A549 (cell line): Measurements from ENCODE around the gene LRRC63.

ENCODE experiments used
- BHLHE40 ChIP-seq: IDR thresholded peaks from 2 replicates; pipeline ENCODE4 v1.6.1; 2012; ENCODE audit warnings: low read depth, low read length, inconsistent platforms
- CHD2 ChIP-seq: fragments of 150-350 bp; IDR thresholded peaks from 2 replicates; pipeline ENCODE4 v1.6.1; 2014; ENCODE audit warnings: low read length; ENCODE audit not compliant: partially characterized antibody
- CTCF ChIP-seq: fragments of >200 bp; sonication (Bioruptor Twin); formaldehyde crosslinking; IDR thresholded peaks from 3 replicates; pipeline ENCODE4 v1.5.1; 2016
- EP300 ChIP-seq, 2 experiments: fragments of >200 bp; sonication (Bioruptor Twin); formaldehyde crosslinking; IDR thresholded peaks; 2 replicates in 1 of 2; 3 replicates in 1 of 2; pipeline ENCODE4 v1.6.1; 2016 to 2017
- FOXS1 ChIP-seq: fragments of 250-450 bp; sonication (Bioruptor Pico); IDR thresholded peaks from 2 replicates; pipeline ENCODE4 v1.5.0; 2020; ENCODE audit warnings: mild to moderate bottlenecking, moderate library complexity
- ZC3H11A ChIP-seq: fragments of 450-650 bp; IDR thresholded peaks from 2 replicates; pipeline ENCODE4 v1.6.1; 2014; ENCODE audit warnings: antibody characterized with exemption, mild to moderate bottlenecking
- TF ChIP-seq, protein P1 (sequence below): fragments of 250-450 bp; sonication (Bioruptor Pico); IDR thresholded peaks from 2 replicates; pipeline ENCODE4 v1.5.0; 2021; ENCODE audit warnings: mild to moderate bottlenecking, moderate library complexity, borderline replicate concordance

DNA sequence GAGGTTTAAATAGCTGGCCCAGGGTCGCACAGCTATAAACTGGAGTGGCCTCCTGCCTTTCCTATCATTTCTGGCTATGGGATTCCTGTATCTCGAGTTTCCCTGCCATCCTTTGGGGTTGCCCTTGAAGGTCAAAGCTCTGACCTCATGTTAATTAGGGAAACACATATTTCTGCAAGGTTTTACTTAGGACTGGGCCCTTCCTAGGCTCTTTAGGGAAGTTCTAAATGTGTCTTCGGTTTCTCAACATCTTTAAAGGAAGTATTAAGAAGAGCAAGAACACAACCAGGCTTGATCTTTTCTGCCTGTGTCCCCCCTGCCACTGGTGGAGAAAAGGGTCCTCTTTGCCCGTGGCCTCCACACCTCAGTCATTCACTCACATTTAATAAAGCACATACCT is 40.5 kb upstream of the LRRC63 start:
- TF ChIP-seq, protein P1, sequence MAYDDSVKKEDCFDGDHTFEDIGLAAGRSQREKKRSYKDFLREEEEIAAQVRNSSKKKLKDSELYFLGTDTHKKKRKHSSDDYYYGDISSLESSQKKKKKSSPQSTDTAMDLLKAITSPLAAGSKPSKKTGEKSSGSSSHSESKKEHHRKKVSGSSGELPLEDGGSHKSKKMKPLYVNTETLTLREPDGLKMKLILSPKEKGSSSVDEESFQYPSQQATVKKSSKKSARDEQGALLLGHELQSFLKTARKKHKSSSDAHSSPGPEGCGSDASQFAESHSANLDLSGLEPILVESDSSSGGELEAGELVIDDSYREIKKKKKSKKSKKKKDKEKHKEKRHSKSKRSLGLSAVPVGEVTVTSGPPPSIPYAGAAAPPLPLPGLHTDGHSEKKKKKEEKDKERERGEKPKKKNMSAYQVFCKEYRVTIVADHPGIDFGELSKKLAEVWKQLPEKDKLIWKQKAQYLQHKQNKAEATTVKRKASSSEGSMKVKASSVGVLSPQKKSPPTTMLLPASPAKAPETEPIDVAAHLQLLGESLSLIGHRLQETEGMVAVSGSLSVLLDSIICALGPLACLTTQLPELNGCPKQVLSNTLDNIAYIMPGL (CRISPR knock-in tag), result no peak
- no peak for TF ChIP-seq CTCF
- no peak for TF ChIP-seq FOXS1 (CRISPR knock-in tag)
- TF ChIP-seq BHLHE40, result no peak
- no peak for TF ChIP-seq EP300 (IDR thresholded peaks at IDR 0.05)
- no peak for TF ChIP-seq ZC3H11A
- no peak for TF ChIP-seq CHD2
